Keratinocyte (primary cell): Measurements from ENCODE around the gene MAP1S. TPM values are rescaled to one million over a fixed set of nuclear protein-coding genes. Genes with fewer than 3 reads are reported as not detected.

ENCODE experiments used
- DNase-seq: peaks from one replicate; pipeline ENCODE4 v3.0.0-alpha.2; 2011; ENCODE audit warnings: low read depth, missing footprints, low spot score
- FAIRE-seq: peaks from 2 replicates; lab custom pipeline; 2011; peaks lifted over from hg19 to GRCh38; lab: Jason Lieb, UNC
- H2AFZ ChIP-seq: 2 replicates; pipeline ENCODE4 v1.6.0; 2012; ENCODE audit warnings: low read length, control low read depth, inconsistent platforms; ENCODE audit not compliant: control insufficient read depth
- H3K27ac ChIP-seq: 2 replicates; pipeline ENCODE4 v1.5.1; 2011; ENCODE audit warnings: low read length; ENCODE audit not compliant: control insufficient read depth, insufficient read depth
- H3K27me3 ChIP-seq: 3 replicates; pipeline ENCODE4 v1.6.0; 2011; ENCODE audit warnings: low read length; ENCODE audit not compliant: control insufficient read depth, insufficient read depth; ENCODE audit errors: extremely low read depth
- H3K36me3 ChIP-seq, 2 experiments: 2 replicates in 1 of 2; 3 replicates in 1 of 2; pipeline ENCODE4 v1.5.1; 2011; ENCODE audit warnings: low read length in 2 of 2, mild to moderate bottlenecking in 1 of 2; ENCODE audit not compliant: control insufficient read depth in 2 of 2, insufficient read depth in 2 of 2; ENCODE audit errors: extremely low read depth in 1 of 2
- H3K4me1 ChIP-seq: 3 replicates; pipeline ENCODE4 v1.5.1; 2011; ENCODE audit warnings: low read length; ENCODE audit not compliant: control insufficient read depth, insufficient read depth; ENCODE audit errors: extremely low read depth
- H3K4me2 ChIP-seq: 3 replicates; pipeline ENCODE4 v1.6.0; 2011; ENCODE audit warnings: low read depth, low read length; ENCODE audit not compliant: control insufficient read depth, insufficient read depth; ENCODE audit errors: extremely low read depth
- H3K4me3 ChIP-seq, 3 experiments: fragments of 200-600 bp in 1 of 3; sonication (generic) in 1 of 3; 2 replicates in 2 of 3; 3 replicates in 1 of 3; pipeline ENCODE4 v1.5.1; 2011 to 2016; ENCODE audit warnings: low read length in 3 of 3, mild to moderate bottlenecking in 3 of 3, control low read depth in 2 of 3, inconsistent platforms in 1 of 3, low read depth in 1 of 3, mixed read lengths in 1 of 3, mixed run types in 1 of 3, moderate library complexity in 1 of 3; ENCODE audit not compliant: control insufficient read depth in 2 of 3, insufficient read depth in 2 of 3; ENCODE audit errors: extremely low read depth in 1 of 3
- H3K79me2 ChIP-seq: 2 replicates; pipeline ENCODE4 v1.6.0; 2012; ENCODE audit warnings: low read length; ENCODE audit not compliant: control insufficient read depth, insufficient read depth
- H3K9ac ChIP-seq: 3 replicates; pipeline ENCODE4 v1.6.0; 2011; ENCODE audit warnings: low read length; ENCODE audit not compliant: control insufficient read depth, insufficient read depth; ENCODE audit errors: extremely low read depth
- H3K9me1 ChIP-seq: 3 replicates; pipeline ENCODE4 v1.6.0; 2011; ENCODE audit warnings: low read length; ENCODE audit not compliant: control insufficient read depth, insufficient read depth; ENCODE audit errors: extremely low read depth
- H3K9me3 ChIP-seq: 2 replicates; pipeline ENCODE4 v1.5.1; 2012; ENCODE audit warnings: low read depth, low read length; ENCODE audit not compliant: control insufficient read depth
- H4K20me1 ChIP-seq: 3 replicates; pipeline ENCODE4 v1.6.0; 2011; ENCODE audit warnings: low read length; ENCODE audit not compliant: control insufficient read depth, insufficient read depth; ENCODE audit errors: extremely low read depth
- CTCF ChIP-seq, 3 experiments: IDR thresholded peaks in 1 of 3; conservative IDR thresholded peaks in 1 of 3; optimal IDR thresholded peaks in 1 of 3; 2 replicates in 2 of 3; 3 replicates in 1 of 3; pipeline versions ENCODE3 to v1.5.1; 2011; ENCODE audit warnings: low read length in 3 of 3, mild to moderate bottlenecking in 3 of 3, moderate library complexity in 2 of 3, control low read depth in 1 of 3, inconsistent platforms in 1 of 3; ENCODE audit not compliant: insufficient read depth in 2 of 3; ENCODE audit errors: extremely low read depth in 1 of 3
- EZH2 ChIP-seq: IDR thresholded peaks from one replicate; pipeline ENCODE4 v1.6.1; 2012; ENCODE audit warnings: inconsistent platforms, mild to moderate bottlenecking, low read length, moderate library complexity
- dilution Hi-C: fragments of 300-500 bp; cut with MboI; formaldehyde crosslinking; loops from one replicate; pipeline ENCODE4 v1.7.0; 2020; ENCODE audit warnings: low sequenced_read_pairs; ENCODE audit not compliant: extremely low pct_ligation_motif_present
- polyA plus RNA-seq, 5 experiments: library from polyadenylated mRNA; depleted of rRNA in 3 of 5; stranded (reverse) in 3 of 5; stranded (forward) in 1 of 5; unstranded in 1 of 5; fragments of >200 nt; gene quantifications; 1 replicate in 1 of 5; 2 replicates in 3 of 5; 3 replicates in 1 of 5; pipeline versions ENCODE4 v1.2.1 to v1.2.3, GENCODE V29; 2011 to 2012; ENCODE audit warnings: missing spikeins in 2 of 5, low read depth in 1 of 5, low replicate concordance in 1 of 5

The MAP1S gene
- polyA plus RNA-seq, 1 donor (not counting 4 experiments of a cell fraction or from before 2014, with no cell fraction given), result 3.7 TPM

GRCh38 chr19:17673937-17674799 lies 45.1 kb upstream of the MAP1S start:
- DNase-seq (no peak), FAIRE-seq (no peak)
- H3K9me1 ChIP-seq, result no peaks in the 10 kb centered on the region
- H3K4me2 ChIP-seq, result no peak overlapping the region
- H3K9me3 ChIP-seq, result no peaks in the 10 kb centered on the region
- no peaks in the 10 kb centered on the region for H3K36me3 ChIP-seq
- no peaks in the 10 kb centered on the region for H3K79me2 ChIP-seq
- H3K4me1 ChIP-seq, result no peaks in the 10 kb centered on the region
- H3K4me3 ChIP-seq, result no peak overlapping the region
- TF ChIP-seq EZH2 (no peak), CTCF (optimal IDR thresholded peaks at IDR 0.05 in 1 of 3, IDR thresholded peaks at IDR 0.05 in 1 of 3, conservative IDR thresholded peaks at IDR 0.05 in 1 of 3; ENCODE audit: extremely low read depth in 1 of 3, insufficient read depth in 2 of 3, low read length in 3 of 3) (no peak)
- no peak overlapping the region for H2AFZ ChIP-seq
- dilution Hi-C loops, result no loop called here
- H3K27ac ChIP-seq, result no peak overlapping the region
- no peak overlapping the region for H3K9ac ChIP-seq
- no peaks in the 10 kb centered on the region for H3K27me3 ChIP-seq
- H4K20me1 ChIP-seq, result no peaks in the 10 kb centered on the region

- FAIRE-seq (no peak), DNase-seq (no peak)
- no peak overlapping the region for H3K4me3 ChIP-seq
- no peaks in the 10 kb centered on the region for H4K20me1 ChIP-seq
- H3K4me2 ChIP-seq, result no peak overlapping the region
- no peak overlapping the region for H3K27ac ChIP-seq
- dilution Hi-C loops, result no loop called here
- H3K4me1 ChIP-seq, result no peaks in the 10 kb centered on the region
- H3K79me2 ChIP-seq, result no peaks in the 10 kb centered on the region
- no peaks in the 10 kb centered on the region for H3K9me1 ChIP-seq
- TF ChIP-seq EZH2 (no peak), CTCF (optimal IDR thresholded peaks at IDR 0.05 in 1 of 3, IDR thresholded peaks at IDR 0.05 in 1 of 3, conservative IDR thresholded peaks at IDR 0.05 in 1 of 3; ENCODE audit: extremely low read depth in 1 of 3, insufficient read depth in 2 of 3, low read length in 3 of 3) (no peak)
- no peak overlapping the region for H2AFZ ChIP-seq
- peaks cover 17% of the 10 kb centered on the region for H3K27me3 ChIP-seq
- no peaks in the 10 kb centered on the region for H3K9me3 ChIP-seq
- H3K36me3 ChIP-seq, result no peaks in the 10 kb centered on the region
- H3K9ac ChIP-seq, result no peak overlapping the region
Observed at GRCh38 chr19:17676295-17676694, 43.0 kb upstream of the MAP1S start.
